H1 (cell line): ENCODE measurements around the gene STYXL1. TPM values are rescaled to one million over a fixed set of nuclear protein-coding genes. Genes with fewer than 3 reads are reported as not detected.

ENCODE experiments used
- CTCF ChIA-PET: fragments of 300-600 bp; sonication (Branson Sonifier 250); formaldehyde crosslinking; loops from one replicate; lab custom pipeline; 2021; ENCODE audit not compliant: partially characterized antibody; lab: Charles Lee
- POLR2A ChIA-PET: fragments of 300-600 bp; sonication (Branson Sonifier 250); formaldehyde crosslinking; loops from one replicate; lab custom pipeline; 2021; ENCODE audit warnings: inconsistent platforms; ENCODE audit not compliant: partially characterized antibody; lab: Charles Lee
- DNase-seq, 2 experiments: peaks; one replicate each; pipeline versions ENCODE4 v3.0.0 to v3.0.0-alpha.2; 2010 to 2022; ENCODE audit warnings: low spot score in 2 of 2, low read depth in 1 of 2, mixed read lengths in 1 of 2
- FAIRE-seq: peaks from 2 replicates; lab custom pipeline; 2011; peaks lifted over from hg19 to GRCh38; lab: Jason Lieb, UNC
- H2AFZ ChIP-seq: 2 replicates; pipeline ENCODE4 v1.8.1; 2012; ENCODE audit warnings: low read length, inconsistent platforms
- H2AK5ac ChIP-seq: 2 replicates; pipeline ENCODE4 v1.6.1; 2013; ENCODE audit warnings: low read depth, low read length
- H2BK120ac ChIP-seq: replicated peaks from 2 replicates; pipeline ENCODE3; 2013; ENCODE audit warnings: low read depth, low read length, inconsistent platforms
- H2BK12ac ChIP-seq: 2 replicates; pipeline ENCODE4 v1.6.1; 2013; ENCODE audit warnings: low read depth, low read length
- H2BK15ac ChIP-seq: 2 replicates; pipeline ENCODE4 v1.6.1; 2013; ENCODE audit warnings: low read length
- H2BK20ac ChIP-seq: 2 replicates; pipeline ENCODE4 v1.6.1; 2013; ENCODE audit warnings: low read length
- H2BK5ac ChIP-seq: 2 replicates; pipeline ENCODE4 v1.6.1; 2013; ENCODE audit warnings: low read depth, low read length
- H3K14ac ChIP-seq: 2 replicates; pipeline ENCODE4 v1.6.1; 2013; ENCODE audit warnings: inconsistent platforms; ENCODE audit not compliant: insufficient read length
- H3K18ac ChIP-seq: 2 replicates; pipeline ENCODE4 v1.6.1; 2013; ENCODE audit warnings: low read length; ENCODE audit errors: extremely low read depth
- H3K23ac ChIP-seq: 2 replicates; pipeline ENCODE4 v1.6.1; 2013; ENCODE audit warnings: inconsistent platforms; ENCODE audit not compliant: insufficient read length
- H3K23me2 ChIP-seq: 2 replicates; pipeline ENCODE4 v1.6.1; 2013; ENCODE audit warnings: low read depth, low read length
- H3K27ac ChIP-seq: 2 replicates; pipeline ENCODE4 v1.6.1; 2011; ENCODE audit warnings: low read depth, low read length, inconsistent platforms
- H3K27me3 ChIP-seq, 4 experiments: replicated peaks in 1 of 4; 1 replicate in 1 of 4; 2 replicates in 3 of 4; pipeline versions ENCODE4 v1.6.1 to v1.8.1; 2011 to 2013; ENCODE audit warnings: low read length in 3 of 4, mild to moderate bottlenecking in 3 of 4, inconsistent platforms in 2 of 4, mixed read lengths in 2 of 4, moderate library complexity in 1 of 4; ENCODE audit not compliant: control insufficient read depth in 3 of 4, insufficient read depth in 3 of 4; ENCODE audit errors: extremely low read depth in 1 of 4
- H3K36me3 ChIP-seq, 4 experiments: 2 replicates each; pipeline versions ENCODE4 v1.6.1 to v1.8.1; 2011 to 2013; ENCODE audit warnings: mild to moderate bottlenecking in 4 of 4, low read length in 3 of 4, moderate library complexity in 2 of 4, control low read depth in 1 of 4, inconsistent platforms in 1 of 4; ENCODE audit not compliant: insufficient read depth in 4 of 4, control insufficient read depth in 2 of 4
- H3K4ac ChIP-seq: replicated peaks from 2 replicates; pipeline ENCODE3; 2013; ENCODE audit warnings: low read length, low read depth, mixed read lengths, inconsistent platforms; ENCODE audit not compliant: insufficient read length
- H3K4me1 ChIP-seq, 4 experiments: replicated peaks in 1 of 4; 1 replicate in 1 of 4; 2 replicates in 3 of 4; pipeline versions ENCODE4 v1.6.1 to v1.8.1; 2011 to 2013; ENCODE audit warnings: low read length in 3 of 4, inconsistent platforms in 2 of 4, mixed read lengths in 1 of 4; ENCODE audit not compliant: insufficient read depth in 4 of 4, control insufficient read depth in 3 of 4
- H3K4me2 ChIP-seq, 2 experiments: 2 replicates each; pipeline versions ENCODE4 v1.6.1 to v1.8.1; 2011 to 2013; ENCODE audit warnings: low read depth in 2 of 2, low read length in 2 of 2, control low read depth in 1 of 2, inconsistent platforms in 1 of 2, mild to moderate bottlenecking in 1 of 2; ENCODE audit not compliant: insufficient read depth in 1 of 2
- H3K4me3 ChIP-seq, 4 experiments: fragments of 200-600, 300-600 bp in 1 of 4; sonication (generic), shearing (Covaris generic), sonication (Bioruptor Twin) in 1 of 4; 2 replicates each; pipeline versions ENCODE4 v1.5.1 to v1.8.1; 2011 to 2016; ENCODE audit warnings: low read length in 4 of 4, low read depth in 3 of 4, control low read depth in 2 of 4, inconsistent platforms in 2 of 4, mild to moderate bottlenecking in 2 of 4, mixed read lengths in 1 of 4, moderate library complexity in 1 of 4; ENCODE audit not compliant: insufficient read depth in 2 of 4; ENCODE audit errors: extremely low read depth in 1 of 4
- H3K56ac ChIP-seq: replicated peaks from 2 replicates; pipeline ENCODE3; 2013; ENCODE audit warnings: low read depth, mild to moderate bottlenecking, mixed read lengths, low read length, inconsistent platforms; ENCODE audit not compliant: insufficient read length
- H3K79me1 ChIP-seq: 2 replicates; pipeline ENCODE4 v1.6.1; 2013; ENCODE audit warnings: low read depth, low read length, control low read depth
- H3K79me2 ChIP-seq, 2 experiments: 2 replicates each; pipeline versions ENCODE4 v1.6.1 to v1.8.1; 2012 to 2013; ENCODE audit warnings: low read length in 2 of 2, mild to moderate bottlenecking in 2 of 2, inconsistent platforms in 1 of 2; ENCODE audit not compliant: insufficient read depth in 2 of 2, control insufficient read depth in 1 of 2
- H3K9ac ChIP-seq, 4 experiments: replicated peaks in 1 of 4; 1 replicate in 1 of 4; 2 replicates in 3 of 4; pipeline versions ENCODE4 v1.6.1 to v1.8.1; 2011 to 2013; ENCODE audit warnings: low read depth in 3 of 4, low read length in 3 of 4, control low read depth in 2 of 4, mild to moderate bottlenecking in 2 of 4, moderate library complexity in 2 of 4, inconsistent platforms in 1 of 4; ENCODE audit errors: extremely low read depth in 1 of 4
- H3K9me3 ChIP-seq, 2 experiments: 2 replicates each; pipeline versions ENCODE4 v1.6.1 to v1.8.1; 2012 to 2013; ENCODE audit warnings: mild to moderate bottlenecking in 2 of 2, moderate library complexity in 2 of 2, control low read depth in 1 of 2, inconsistent platforms in 1 of 2, low read depth in 1 of 2, low read length in 1 of 2, mixed read lengths in 1 of 2; ENCODE audit not compliant: insufficient read depth in 2 of 2
- H4K20me1 ChIP-seq, 2 experiments: replicated peaks in 1 of 2; 2 replicates each; pipeline versions ENCODE3 to v1.8.1; 2011 to 2013; ENCODE audit warnings: inconsistent platforms in 2 of 2, low read length in 2 of 2, mild to moderate bottlenecking in 1 of 2; ENCODE audit not compliant: insufficient read depth in 2 of 2, control insufficient read depth in 1 of 2
- H4K5ac ChIP-seq: 2 replicates; pipeline ENCODE4 v1.6.1; 2013; ENCODE audit warnings: low read length, low read depth, mixed read lengths, inconsistent platforms; ENCODE audit not compliant: insufficient read length
- H4K8ac ChIP-seq: 2 replicates; pipeline ENCODE4 v1.8.0; 2013; ENCODE audit warnings: mild to moderate bottlenecking, moderate library complexity, low read length, inconsistent platforms; ENCODE audit not compliant: insufficient read depth; ENCODE audit errors: extremely low read depth
- H4K91ac ChIP-seq: replicated peaks from 2 replicates; pipeline ENCODE3; 2013; ENCODE audit warnings: low read length, mixed read lengths, inconsistent platforms; ENCODE audit not compliant: insufficient read length
- CBX8 ChIP-seq: fragments of 300-800, 300-1000 bp; sonication (generic); IDR thresholded peaks from 2 replicates; pipeline ENCODE4 v1.7.1; 2016; ENCODE audit warnings: low read depth, low read length, borderline replicate concordance
- CHD2 ChIP-seq: IDR thresholded peaks from 2 replicates; pipeline ENCODE4 v1.6.1; 2012; ENCODE audit warnings: low read length, improper control_type of control experiment
- POLR2AphosphoS5 ChIP-seq: IDR thresholded peaks from 2 replicates; pipeline ENCODE4 v1.6.1; 2011; ENCODE audit warnings: low read depth, low read length
- WGBS, 2 experiments: shearing (Covaris generic) in 1 of 2; methylation state at CpG; one replicate each; pipeline versions ENCODE4 v1.1.6 to v1.1.7; 2013 to 2015; ENCODE audit warnings: low lambda C conversion rate in 2 of 2, mixed read lengths in 2 of 2, inconsistent platforms in 1 of 2, low coverage in 1 of 2, missing lambda C conversion rate in 1 of 2; ENCODE audit not compliant: insufficient replicate concordance in 2 of 2, insufficient coverage in 1 of 2, insufficient read length in 1 of 2; ENCODE audit errors: extremely low coverage in 1 of 2, missing lambda C conversion rate in 1 of 2; 5-methylcytosine and 5-hydroxymethylcytosine counted together
- polyA plus RNA-seq, 7 experiments: library from polyadenylated mRNA; depleted of rRNA in 3 of 7; stranded (reverse) in 5 of 7; unstranded in 2 of 7; fragments of >200 nt in 5 of 7; fragments of 200-250 nt in 2 of 7; gene quantifications; 1 replicate in 5 of 7; 2 replicates in 1 of 7; 4 replicates in 1 of 7; pipeline versions ENCODE4 v1.2.1 to v1.2.3, GENCODE V29; 2011 to 2013; ENCODE audit warnings: missing spikeins in 2 of 7, mixed read lengths in 2 of 7
- total RNA-seq: library from RNA; stranded (reverse); fragmentation: NEBNext Ultra II Directional; extraction: Animal tissue kit (Norgen Biotek cat#: 25700); gene quantifications from 2 replicates; pipeline ENCODE4 v1.2.1, GENCODE V29; 2021

STYXL1 gene
- total and polyA plus RNA-seq, 2 of the 8 experiments (the other 6 are each of a cell fraction or from before 2014, with no cell fraction given) = 32.3 to 53.9 TPM

- Histone ChIP-seq H3K23ac (no peak overlapping the region), H3K4me1 (peaks cover 0 to 17% (median 9%) of the 10 kb centered on the region in 4 experiments; a peak in 5 of 7 replicates), H3K27ac (no peak overlapping the region; the same call in 1 of the 2 replicates), H3K18ac (no peak overlapping the region), H2BK120ac (no peak overlapping the region), H3K79me2 (no peaks in the 10 kb centered on the region), H4K5ac (no peak overlapping the region), H2AK5ac (no peak overlapping the region), H3K36me3 (peaks cover 5 to 43% (median 25%) of the 10 kb centered on the region in 4 experiments; a peak in 7 of 8 replicates), H3K27me3 (no peaks in the 10 kb centered on the region), H2AFZ (no peak overlapping the region), H3K56ac (no peak overlapping the region), H4K8ac (no peak overlapping the region), H2BK20ac (no peak overlapping the region), H3K9ac (no peak overlapping the region), H3K4me3 (no peak overlapping the region), H3K79me1 (0 out of 2 replicates have a peak, but pooled peaks cover 2% of the 10 kb centered on the region), H4K20me1 (peaks cover 0 to 5% of the 10 kb centered on the region in 2 experiments), H3K4ac (no peak overlapping the region), H3K14ac (no peak overlapping the region), H2BK15ac (no peak overlapping the region), H2BK5ac (no peak overlapping the region), H3K9me3 (no peaks in the 10 kb centered on the region), H4K91ac (no peak overlapping the region), H2BK12ac (no peak overlapping the region), H3K4me2 (no peak overlapping the region), H3K23me2 (peaks cover 2% of the 10 kb centered on the region; the same call in 1 of the 2 replicates)
- CTCF ChIA-PET = no interaction called here
- TF ChIP-seq CHD2 (no peak), POLR2AphosphoS5 (peak; percentile 16; the same call in 1 of the 2 replicates), CBX8 (no peak)
- FAIRE-seq = no peak
- peak in 1 of 2 experiments; percentile 47 for DNase-seq
- 91% methylated on average over 32 of the region's 32 CpGs; no CpG with 5 or more reads in 1 of the 2 experiments for WGBS, 2 experiments
- POLR2A ChIA-PET = no interaction called here
Measured at GRCh38 chr7:75987026-75987804, 60.6 kb downstream of the STYXL1 start.
